ENCODE results near the gene KIFC3.

KIFC3 gene

DNA sequence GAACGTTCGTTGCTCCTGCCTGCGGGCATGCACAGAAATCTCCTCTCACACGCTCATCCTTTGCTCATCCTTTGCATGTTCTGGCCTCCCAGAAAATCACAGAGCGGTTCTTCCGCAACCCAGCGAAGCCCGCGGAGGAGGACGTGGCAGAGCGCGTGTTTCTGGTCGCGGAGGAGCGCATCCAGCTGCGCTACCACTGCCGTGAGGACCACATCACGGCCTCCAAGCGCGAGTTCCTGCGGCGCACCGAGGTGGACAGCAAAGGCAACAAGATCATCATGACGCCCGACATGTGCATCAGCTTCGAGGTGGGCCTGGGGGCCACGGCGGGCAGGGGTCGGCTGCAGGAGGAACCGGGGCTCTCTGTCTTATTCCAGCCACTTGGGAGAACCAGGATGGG lies 76.3 kb downstream of the KIFC3 start:
- Histone ChIP-seq H3K9me3 (replicated peaks; ENCODE audit: insufficient read depth, low read length) (no peaks in the 10 kb centered on the region), H3K36me3 (replicated peaks; ENCODE audit: insufficient read depth, low read length) (no peaks in the 10 kb centered on the region), H4K20me1 (ENCODE audit: insufficient read depth, low read length) (no peaks in the 10 kb centered on the region), H3K79me2 (ENCODE audit: low read length) (no peaks in the 10 kb centered on the region), H3K9me2 (replicated peaks; ENCODE audit: insufficient read depth, low read length) (no peaks in the 10 kb centered on the region), H3K27ac (ENCODE audit: low read length) (no peak overlapping the region), H3K4me2 (ENCODE audit: low read depth, low read length) (no peak overlapping the region), H3K4me1 (ENCODE audit: low read length) (no peaks in the 10 kb centered on the region), H3K4me3 (ENCODE audit: low read length) (no peak overlapping the region), H3K27me3 (replicated peaks; ENCODE audit: insufficient read depth, low read length) (peaks cover 17% of the 10 kb centered on the region; the same call in 1 of the 2 replicates), H2AFZ (ENCODE audit: low read length) (no peak overlapping the region), H3F3A (ENCODE audit: insufficient read depth, low read length) (no peaks in the 10 kb centered on the region), H3K9ac (ENCODE audit: low read length) (no peak overlapping the region)
- TF ChIP-seq, protein P1, sequence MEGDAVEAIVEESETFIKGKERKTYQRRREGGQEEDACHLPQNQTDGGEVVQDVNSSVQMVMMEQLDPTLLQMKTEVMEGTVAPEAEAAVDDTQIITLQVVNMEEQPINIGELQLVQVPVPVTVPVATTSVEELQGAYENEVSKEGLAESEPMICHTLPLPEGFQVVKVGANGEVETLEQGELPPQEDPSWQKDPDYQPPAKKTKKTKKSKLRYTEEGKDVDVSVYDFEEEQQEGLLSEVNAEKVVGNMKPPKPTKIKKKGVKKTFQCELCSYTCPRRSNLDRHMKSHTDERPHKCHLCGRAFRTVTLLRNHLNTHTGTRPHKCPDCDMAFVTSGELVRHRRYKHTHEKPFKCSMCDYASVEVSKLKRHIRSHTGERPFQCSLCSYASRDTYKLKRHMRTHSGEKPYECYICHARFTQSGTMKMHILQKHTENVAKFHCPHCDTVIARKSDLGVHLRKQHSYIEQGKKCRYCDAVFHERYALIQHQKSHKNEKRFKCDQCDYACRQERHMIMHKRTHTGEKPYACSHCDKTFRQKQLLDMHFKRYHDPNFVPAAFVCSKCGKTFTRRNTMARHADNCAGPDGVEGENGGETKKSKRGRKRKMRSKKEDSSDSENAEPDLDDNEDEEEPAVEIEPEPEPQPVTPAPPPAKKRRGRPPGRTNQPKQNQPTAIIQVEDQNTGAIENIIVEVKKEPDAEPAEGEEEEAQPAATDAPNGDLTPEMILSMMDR (IDR thresholded peaks at IDR 0.05; ENCODE audit: low read length) = no peak
- TF ChIP-seq EZH2phosphoT487 (IDR thresholded peaks at IDR 0.05; ENCODE audit: low read length) (no peak), EZH2 (optimal IDR thresholded peaks at IDR 0.05; ENCODE audit: low read depth, low read length) (no peak)
- no peak for DNase-seq

DNA sequence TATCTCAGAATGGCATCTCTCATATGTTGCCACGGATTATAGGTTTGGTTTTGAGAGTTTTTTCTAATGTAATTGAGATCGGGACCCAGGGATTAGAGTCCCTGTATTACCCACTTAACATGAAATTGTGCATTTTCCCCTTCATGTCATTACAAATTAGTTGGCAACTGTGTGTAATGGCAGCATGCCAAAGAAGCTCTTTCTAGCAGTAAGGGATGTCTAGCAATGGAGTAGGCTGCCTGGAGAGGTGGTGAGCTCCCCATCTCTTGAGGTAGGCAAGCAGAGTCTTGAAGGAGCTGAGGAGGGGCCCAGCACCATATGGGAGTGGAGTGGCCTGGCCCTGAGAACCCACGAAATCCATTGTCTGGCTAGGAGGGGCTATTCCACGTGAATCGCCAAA lies 76.7 kb downstream of the KIFC3 start:
- Histone ChIP-seq H4K20me1 (ENCODE audit: insufficient read depth, low read length) (no peaks in the 10 kb centered on the region), H3K27ac (ENCODE audit: low read length) (no peak overlapping the region), H3K9ac (ENCODE audit: low read length) (no peak overlapping the region), H3K9me3 (replicated peaks; ENCODE audit: insufficient read depth, low read length) (no peaks in the 10 kb centered on the region), H3F3A (ENCODE audit: insufficient read depth, low read length) (no peaks in the 10 kb centered on the region), H3K4me3 (ENCODE audit: low read length) (no peak overlapping the region), H3K79me2 (ENCODE audit: low read length) (no peaks in the 10 kb centered on the region), H2AFZ (ENCODE audit: low read length) (no peak overlapping the region), H3K4me1 (ENCODE audit: low read length) (no peaks in the 10 kb centered on the region), H3K4me2 (ENCODE audit: low read depth, low read length) (no peak overlapping the region), H3K27me3 (replicated peaks; ENCODE audit: insufficient read depth, low read length) (peaks cover 17% of the 10 kb centered on the region; the same call in 1 of the 2 replicates), H3K36me3 (replicated peaks; ENCODE audit: insufficient read depth, low read length) (no peaks in the 10 kb centered on the region), H3K9me2 (replicated peaks; ENCODE audit: insufficient read depth, low read length) (no peaks in the 10 kb centered on the region)
- no peak for DNase-seq
- no peak for TF ChIP-seq EZH2 (optimal IDR thresholded peaks at IDR 0.05; ENCODE audit: low read depth, low read length)
- TF ChIP-seq EZH2phosphoT487 (IDR thresholded peaks at IDR 0.05; ENCODE audit: low read length) = no peak
- TF ChIP-seq, protein P1 (IDR thresholded peaks at IDR 0.05; ENCODE audit: low read length) = no peak

DNA sequence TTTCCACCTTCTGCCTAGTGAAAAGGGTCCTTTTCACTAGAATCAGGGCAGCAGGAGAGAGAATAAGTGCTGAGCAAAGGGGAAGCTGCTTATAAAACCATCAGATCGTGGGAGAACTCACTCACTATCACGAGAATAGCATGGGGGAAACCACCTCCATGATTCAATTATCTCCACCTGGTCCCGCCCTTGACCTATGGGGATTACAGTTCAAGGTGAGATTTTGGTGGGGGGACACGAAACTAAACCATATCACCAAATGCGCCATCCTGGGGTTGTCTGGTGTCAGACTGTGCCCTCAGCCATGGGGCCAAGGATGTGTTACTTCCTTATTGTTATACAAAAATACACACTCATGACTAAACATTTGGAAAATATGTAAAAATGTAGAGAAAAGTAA lies 77.1 kb downstream of the KIFC3 start:
- Histone ChIP-seq H3K36me3 (replicated peaks; ENCODE audit: insufficient read depth, low read length) (no peaks in the 10 kb centered on the region), H3K4me3 (ENCODE audit: low read length) (no peak overlapping the region), H3K9ac (ENCODE audit: low read length) (no peak overlapping the region), H3K4me1 (ENCODE audit: low read length) (no peaks in the 10 kb centered on the region), H3K27ac (ENCODE audit: low read length) (no peak overlapping the region), H3K9me3 (replicated peaks; ENCODE audit: insufficient read depth, low read length) (no peaks in the 10 kb centered on the region), H2AFZ (ENCODE audit: low read length) (no peak overlapping the region), H3K9me2 (replicated peaks; ENCODE audit: insufficient read depth, low read length) (no peaks in the 10 kb centered on the region), H3K79me2 (ENCODE audit: low read length) (no peaks in the 10 kb centered on the region), H3K4me2 (ENCODE audit: low read depth, low read length) (no peak overlapping the region), H3F3A (ENCODE audit: insufficient read depth, low read length) (no peaks in the 10 kb centered on the region), H4K20me1 (ENCODE audit: insufficient read depth, low read length) (no peaks in the 10 kb centered on the region), H3K27me3 (replicated peaks; ENCODE audit: insufficient read depth, low read length) (peaks cover 17% of the 10 kb centered on the region; the same call in 1 of the 2 replicates)
- no peak for DNase-seq
- TF ChIP-seq EZH2 (optimal IDR thresholded peaks at IDR 0.05; ENCODE audit: low read depth, low read length) (no peak), EZH2phosphoT487 (IDR thresholded peaks at IDR 0.05; ENCODE audit: low read length) (no peak)
- TF ChIP-seq, protein P1 (IDR thresholded peaks at IDR 0.05; ENCODE audit: low read length) = no peak
